HCT116 (cell line): ENCODE measurements around the gene SLC22A2. TPM values are rescaled to one million over a fixed set of nuclear protein-coding genes. Genes with fewer than 3 reads are reported as not detected.

Experiments
- ATAC-seq: fragments of 200-7000 bp; cut with Tn5 transposase; 2 replicates; pipeline ENCODE4 v1.9.1; 2020; ENCODE audit warnings: mild to moderate bottlenecking, moderate library complexity
- BruUV-seq: library from RNA; stranded (reverse); fragments of 400-500 nt; replicated peaks from 2 replicates; lab custom pipeline; 2021; lab: Mats Ljungman, UMichigan
- CTCF ChIA-PET: fragments of 300-600 bp; sonication (Branson Sonifier 250); formaldehyde crosslinking; loops from one replicate; lab custom pipeline; 2021; ENCODE audit warnings: antibody characterized with exemption; lab: Charles Lee
- POLR2A ChIA-PET: fragments of 300-600, 350-600 bp; sonication (Branson Sonifier 250); formaldehyde crosslinking; loops from one replicate; lab custom pipeline; 2021; ENCODE audit warnings: antibody characterized with exemption; lab: Charles Lee
- RAD21 ChIA-PET, 2 experiments: fragments of 300-600 bp; sonication (Branson Sonifier 250); formaldehyde crosslinking; loops; one replicate each; lab custom pipeline; 2023; ENCODE audit warnings: low total read pairs in 2 of 2; ENCODE audit not compliant: uncharacterized antibody in 2 of 2, unreplicated experiment in 2 of 2, low non-redundant PET in 1 of 2; lab: Charles Lee
- DNase-seq: peaks from one replicate; pipeline ENCODE4 v3.0.0-alpha.2; 2010; ENCODE audit warnings: low read depth, low spot score
- H2AFZ ChIP-seq: fragments of 200-600 bp; shearing (Covaris generic), sonication (generic); 2 replicates; pipeline ENCODE4 v1.6.1; 2017; ENCODE audit warnings: low read depth, mixed run types, mixed read lengths, antibody characterized with exemption, low read length; ENCODE audit not compliant: poor library complexity, severe bottlenecking
- H3K27ac ChIP-seq: 2 replicates; pipeline ENCODE4 v1.5.1; 2012; ENCODE audit warnings: low read depth, low read length
- H3K27me3 ChIP-seq: fragments of 200-600 bp; sonication (generic); 2 replicates; pipeline ENCODE4 v1.6.1; 2016; ENCODE audit warnings: mixed run types, low read length, mixed read lengths; ENCODE audit not compliant: insufficient read depth
- H3K36me3 ChIP-seq, 2 experiments: fragments of 200-500 bp in 1 of 2; fragments of 200-600 bp in 1 of 2; sonication (Bioruptor generic) in 1 of 2; sonication (generic) in 1 of 2; 2 replicates each; pipeline versions ENCODE4 v1.5.1 to v1.6.1; 2014 to 2016; ENCODE audit warnings: low read length in 2 of 2, inconsistent platforms in 1 of 2, mixed read lengths in 1 of 2, mixed run types in 1 of 2; ENCODE audit not compliant: insufficient read depth in 2 of 2, control insufficient read depth in 1 of 2
- H3K4me1 ChIP-seq, 2 experiments: fragments of 200-600 bp in 1 of 2; sonication (generic) in 1 of 2; 2 replicates each; pipeline versions ENCODE4 v1.5.1 to v1.6.1; 2012 to 2017; ENCODE audit warnings: low read length in 2 of 2, inconsistent platforms in 1 of 2, mild to moderate bottlenecking in 1 of 2, mixed read lengths in 1 of 2, mixed run types in 1 of 2, moderate library complexity in 1 of 2; ENCODE audit not compliant: insufficient read depth in 2 of 2, control insufficient read depth in 1 of 2
- H3K4me2 ChIP-seq: fragments of 200-600 bp; sonication (generic); 2 replicates; pipeline ENCODE4 v1.6.1; 2017; ENCODE audit warnings: mixed run types, low read length, mixed read lengths
- H3K4me3 ChIP-seq, 2 experiments: fragments of 200-600 bp in 1 of 2; sonication (generic) in 1 of 2; replicated peaks in 1 of 2; 2 replicates each; pipeline ENCODE4 v1.5.1; 2011 to 2016; ENCODE audit warnings: low read length in 2 of 2, control low read depth in 1 of 2, low read depth in 1 of 2, mild to moderate bottlenecking in 1 of 2, mixed read lengths in 1 of 2, mixed run types in 1 of 2
- H3K79me2 ChIP-seq: fragments of 200-600 bp; sonication (generic); 2 replicates; pipeline ENCODE4 v1.6.1; 2017; ENCODE audit warnings: mild to moderate bottlenecking, mixed run types, low read length, moderate library complexity, mixed read lengths; ENCODE audit not compliant: insufficient read depth
- H3K9ac ChIP-seq: fragments of 200-600 bp; sonication (generic); 2 replicates; pipeline ENCODE4 v1.6.1; 2016; ENCODE audit warnings: low read length, mixed read lengths
- H3K9me2 ChIP-seq: fragments of 200-600 bp; sonication (generic), shearing (Covaris generic); 2 replicates; pipeline ENCODE4 v1.6.1; 2017; ENCODE audit warnings: mixed run types, mild to moderate bottlenecking, moderate library complexity; ENCODE audit not compliant: insufficient read depth
- H3K9me3 ChIP-seq, 2 experiments: fragments of 200-500 bp in 1 of 2; fragments of 200-600 bp in 1 of 2; sonication (Bioruptor generic) in 1 of 2; sonication (generic) in 1 of 2; 2 replicates each; pipeline ENCODE4 v1.6.1; 2014 to 2017; ENCODE audit warnings: low read length in 2 of 2, mixed read lengths in 2 of 2, inconsistent platforms in 1 of 2, low read depth in 1 of 2, mild to moderate bottlenecking in 1 of 2, mixed run types in 1 of 2, moderate library complexity in 1 of 2; ENCODE audit not compliant: control insufficient read depth in 1 of 2, insufficient read depth in 1 of 2
- H4K20me1 ChIP-seq: fragments of 200-600 bp; sonication (generic), shearing (Covaris generic); 2 replicates; pipeline ENCODE4 v1.6.1; 2017; ENCODE audit warnings: mixed run types, mild to moderate bottlenecking, moderate library complexity; ENCODE audit not compliant: insufficient read depth
- CBX3 ChIP-seq: IDR thresholded peaks from 2 replicates; pipeline ENCODE4 v1.6.1; 2012; ENCODE audit warnings: low read depth
- ELF1 ChIP-seq: IDR thresholded peaks from 2 replicates; pipeline ENCODE4 v1.6.1; 2012; ENCODE audit warnings: low read depth, borderline replicate concordance
- EZH2 ChIP-seq: fragments of 200-600 bp; sonication (generic); IDR thresholded peaks from 2 replicates; pipeline ENCODE4 v1.6.1; 2017; ENCODE audit warnings: antibody characterized with exemption, mixed run types
- FOSL1 ChIP-seq: IDR thresholded peaks from 2 replicates; pipeline ENCODE4 v1.6.1; 2012; ENCODE audit warnings: low read depth
- JUND ChIP-seq: IDR thresholded peaks from 2 replicates; pipeline ENCODE4 v1.6.1; 2012
- POLR2A ChIP-seq: IDR thresholded peaks from 2 replicates; pipeline ENCODE4 v1.7.0; 2011; ENCODE audit warnings: borderline replicate concordance; ENCODE audit not compliant: insufficient read depth, insufficient read length; ENCODE audit errors: extremely low read depth
- POLR2AphosphoS5 ChIP-seq: IDR thresholded peaks from 2 replicates; pipeline ENCODE4 v1.6.1; 2011; ENCODE audit warnings: mild to moderate bottlenecking, low read depth, low read length, moderate library complexity
- RAD21 ChIP-seq: IDR thresholded peaks from 2 replicates; pipeline ENCODE4 v1.6.1; 2012; ENCODE audit warnings: low read depth, mild to moderate bottlenecking
- SIN3A ChIP-seq: IDR thresholded peaks from 2 replicates; pipeline ENCODE4 v1.6.1; 2012; ENCODE audit warnings: low read depth
- SP1 ChIP-seq: IDR thresholded peaks from 2 replicates; pipeline ENCODE4 v1.6.1; 2012; ENCODE audit warnings: low read depth
- SRF ChIP-seq: IDR thresholded peaks from 2 replicates; pipeline ENCODE4 v1.6.1; 2012; ENCODE audit warnings: low read depth
- YY1 ChIP-seq: IDR thresholded peaks from 2 replicates; pipeline ENCODE4 v1.6.1; 2011; ENCODE audit warnings: low read length, low read depth, moderate library complexity, mild to moderate bottlenecking; ENCODE audit not compliant: insufficient replicate concordance; ENCODE audit errors: extremely low read depth
- ZFX ChIP-seq: fragments of 450-650 bp; IDR thresholded peaks from 2 replicates; pipeline ENCODE4 v1.6.1; 2017
- intact Hi-C: fragments of 100-400 bp; cut with micrococcal nuclease; formaldehyde crosslinking; loops from 2 replicates; pipeline ENCODE4 v1.10.0; 2022
- total RNA-seq: library from RNA; stranded (reverse); gene quantifications from one replicate; pipeline ENCODE4 v1.2.1, GENCODE V29; 2021; ENCODE audit not compliant: unreplicated experiment
- TF ChIP-seq, protein P1 (sequence below): IDR thresholded peaks from 2 replicates; pipeline ENCODE4 v1.6.1; 2012
- TF ChIP-seq, protein P2 (sequence below): IDR thresholded peaks from 2 replicates; pipeline ENCODE4 v1.6.1; 2012; ENCODE audit warnings: low read depth

The SLC22A2 gene
- total RNA-seq, 1 experiment from 2014 or later: not detected

DNA sequence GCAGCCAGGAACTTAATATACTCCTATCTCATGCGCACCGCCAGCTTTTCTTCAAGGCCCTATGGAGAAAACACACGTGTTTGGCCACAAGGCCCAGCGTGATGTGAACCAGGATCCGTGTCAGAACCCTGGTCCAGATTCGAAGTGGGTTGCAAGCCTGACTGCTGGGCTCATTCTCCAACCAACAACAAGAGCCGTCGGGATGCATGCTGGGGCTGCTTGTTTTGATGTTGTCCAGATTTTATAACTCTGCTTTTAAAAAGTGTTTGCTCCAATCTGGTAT is 463 bp upstream of the SLC22A2 start:
- POLR2A ChIA-PET: no interaction called here
- H3K9me2 ChIP-seq: no peaks in the 10 kb centered on the region
- intact Hi-C loops: no loop called here
- RAD21 ChIA-PET: no interaction called here
- H3K79me2 ChIP-seq: no peaks in the 10 kb centered on the region
- H3K9ac ChIP-seq: no peak overlapping the region
- no peak overlapping the region for H3K27ac ChIP-seq
- TF ChIP-seq YY1: no peak
- no peak for TF ChIP-seq EZH2
- no peak for TF ChIP-seq ZFX
- TF ChIP-seq RAD21: no peak
- TF ChIP-seq, protein P1, sequence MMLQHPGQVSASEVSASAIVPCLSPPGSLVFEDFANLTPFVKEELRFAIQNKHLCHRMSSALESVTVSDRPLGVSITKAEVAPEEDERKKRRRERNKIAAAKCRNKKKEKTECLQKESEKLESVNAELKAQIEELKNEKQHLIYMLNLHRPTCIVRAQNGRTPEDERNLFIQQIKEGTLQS: no peak
- TF ChIP-seq SIN3A: no peak
- no peak for TF ChIP-seq SRF
- no peak for TF ChIP-seq JUND
- TF ChIP-seq SP1: no peak
- no peak for TF ChIP-seq CBX3
- no peak for TF ChIP-seq FOSL1
- no peak for TF ChIP-seq POLR2A
- TF ChIP-seq POLR2AphosphoS5: no peak
- TF ChIP-seq, protein P2, sequence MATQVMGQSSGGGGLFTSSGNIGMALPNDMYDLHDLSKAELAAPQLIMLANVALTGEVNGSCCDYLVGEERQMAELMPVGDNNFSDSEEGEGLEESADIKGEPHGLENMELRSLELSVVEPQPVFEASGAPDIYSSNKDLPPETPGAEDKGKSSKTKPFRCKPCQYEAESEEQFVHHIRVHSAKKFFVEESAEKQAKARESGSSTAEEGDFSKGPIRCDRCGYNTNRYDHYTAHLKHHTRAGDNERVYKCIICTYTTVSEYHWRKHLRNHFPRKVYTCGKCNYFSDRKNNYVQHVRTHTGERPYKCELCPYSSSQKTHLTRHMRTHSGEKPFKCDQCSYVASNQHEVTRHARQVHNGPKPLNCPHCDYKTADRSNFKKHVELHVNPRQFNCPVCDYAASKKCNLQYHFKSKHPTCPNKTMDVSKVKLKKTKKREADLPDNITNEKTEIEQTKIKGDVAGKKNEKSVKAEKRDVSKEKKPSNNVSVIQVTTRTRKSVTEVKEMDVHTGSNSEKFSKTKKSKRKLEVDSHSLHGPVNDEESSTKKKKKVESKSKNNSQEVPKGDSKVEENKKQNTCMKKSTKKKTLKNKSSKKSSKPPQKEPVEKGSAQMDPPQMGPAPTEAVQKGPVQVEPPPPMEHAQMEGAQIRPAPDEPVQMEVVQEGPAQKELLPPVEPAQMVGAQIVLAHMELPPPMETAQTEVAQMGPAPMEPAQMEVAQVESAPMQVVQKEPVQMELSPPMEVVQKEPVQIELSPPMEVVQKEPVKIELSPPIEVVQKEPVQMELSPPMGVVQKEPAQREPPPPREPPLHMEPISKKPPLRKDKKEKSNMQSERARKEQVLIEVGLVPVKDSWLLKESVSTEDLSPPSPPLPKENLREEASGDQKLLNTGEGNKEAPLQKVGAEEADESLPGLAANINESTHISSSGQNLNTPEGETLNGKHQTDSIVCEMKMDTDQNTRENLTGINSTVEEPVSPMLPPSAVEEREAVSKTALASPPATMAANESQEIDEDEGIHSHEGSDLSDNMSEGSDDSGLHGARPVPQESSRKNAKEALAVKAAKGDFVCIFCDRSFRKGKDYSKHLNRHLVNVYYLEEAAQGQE: no peak
- TF ChIP-seq ELF1: no peak
- H2AFZ ChIP-seq: no peak overlapping the region
- no peaks in the 10 kb centered on the region for H3K27me3 ChIP-seq
- CTCF ChIA-PET: no interaction called here
- no peak overlapping the region for H3K4me2 ChIP-seq
- no peaks in the 10 kb centered on the region for H4K20me1 ChIP-seq
- no peak for ATAC-seq
- H3K36me3 ChIP-seq: no peaks in the 10 kb centered on the region
- BruUV-seq: no TSS peak
- DNase-seq: no peak
- H3K4me3 ChIP-seq: no peak overlapping the region
- H3K9me3 ChIP-seq: no peaks in the 10 kb centered on the region
- peaks cover 0 to 11% of the 10 kb centered on the region in 2 experiments; a peak in 2 of 4 replicates for H3K4me1 ChIP-seq
